ENCODE measurements around the gene CCR6. TPM values are rescaled to one million over a fixed set of nuclear protein-coding genes. Genes with fewer than 3 reads are reported as not detected.
A peak's percentile ranks its signal among the peaks of the same experiment; 100 is the strongest.
"Not testable (repeated sequence)": the region's sequence is repeated elsewhere in the genome, so short reads cannot be mapped to it uniquely, and the experiment has no call there.

The CCR6 gene
- total RNA-seq, 2 donors from 2014 or later: 57.4 to 60.5 TPM

DNA sequence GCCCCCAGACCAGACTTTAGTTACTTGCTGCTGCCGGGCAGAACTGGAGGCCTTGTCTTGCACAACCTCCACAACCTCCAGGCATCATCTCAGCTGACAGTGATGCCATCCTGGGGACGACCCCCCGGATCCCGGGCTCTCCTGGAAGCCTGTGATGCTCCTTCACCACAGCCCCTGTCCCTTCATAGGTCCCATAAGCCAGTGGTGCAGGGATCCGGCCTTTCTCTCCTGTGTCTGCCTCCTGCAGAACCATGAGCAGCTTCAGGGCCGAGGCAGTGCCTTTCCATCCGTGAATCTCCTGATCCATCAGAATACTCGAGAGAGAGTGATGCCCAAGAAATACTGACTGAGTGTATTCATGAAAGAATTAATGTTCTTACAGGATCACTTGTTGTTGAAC is 57.2 kb downstream of the CCR6 start:
- not testable (repeated sequence) for H3K4me1 Mint-ChIP-seq; H3K27ac Mint-ChIP-seq; H3K9me3 ChIP-seq (ENCODE audit: control insufficient read depth, low read length, poor library complexity, severe bottlenecking); H3K27me3 Mint-ChIP-seq; ATAC-seq; H3K36me3 Mint-ChIP-seq (ENCODE audit: low read depth); DNase-seq; H3K4me3 Mint-ChIP-seq

DNA sequence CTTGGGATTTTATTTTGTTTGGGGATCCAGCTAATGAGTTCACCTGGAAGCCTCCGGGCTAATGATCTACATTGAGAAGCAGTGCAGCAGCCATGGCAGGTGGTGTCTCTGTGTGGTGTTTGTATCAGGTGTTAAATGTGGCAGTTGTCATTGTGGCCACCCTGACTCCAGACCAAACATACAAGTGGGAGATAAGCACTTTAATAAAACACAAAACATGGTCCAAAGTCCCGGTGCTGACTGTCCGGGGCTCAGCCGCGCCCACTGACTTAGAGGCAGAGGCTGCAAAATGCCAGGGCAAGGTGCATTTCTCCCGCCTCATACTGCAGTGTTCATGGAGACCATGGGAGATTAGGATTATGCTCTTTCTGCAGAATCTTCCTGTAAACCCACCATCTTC is 58.5 kb downstream of the CCR6 start:
- H3K4me3 Mint-ChIP-seq; H3K27me3 Mint-ChIP-seq; DNase-seq; H3K27ac Mint-ChIP-seq; H3K4me1 Mint-ChIP-seq; ATAC-seq; H3K36me3 Mint-ChIP-seq (ENCODE audit: low read depth); H3K9me3 ChIP-seq (ENCODE audit: control insufficient read depth, low read length, poor library complexity, severe bottlenecking): not testable (repeated sequence)

DNA sequence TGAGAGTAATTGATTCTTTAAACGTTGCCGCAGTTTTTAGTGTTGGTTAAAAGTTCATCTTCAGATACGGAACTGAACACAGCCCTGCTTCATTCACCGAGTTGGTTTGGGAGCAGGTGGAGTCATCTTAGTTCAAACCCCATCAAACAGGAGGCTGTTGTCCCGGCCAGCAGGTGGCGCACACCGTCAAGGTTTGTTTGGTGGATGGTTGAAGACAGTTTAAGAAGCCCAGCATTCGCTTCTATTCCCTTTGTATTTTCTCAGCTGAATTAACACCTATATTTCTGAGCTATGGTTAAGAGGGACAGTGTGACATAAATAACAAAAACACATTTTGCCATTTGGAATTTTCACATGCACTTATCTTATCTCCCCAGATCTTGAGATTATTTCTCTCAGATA is 60.0 kb downstream of the CCR6 start:
- not testable (repeated sequence) for H3K4me1 Mint-ChIP-seq; H3K27me3 Mint-ChIP-seq; DNase-seq; H3K4me3 Mint-ChIP-seq; H3K9me3 ChIP-seq (ENCODE audit: control insufficient read depth, low read length, poor library complexity, severe bottlenecking); H3K27ac Mint-ChIP-seq; H3K36me3 Mint-ChIP-seq (ENCODE audit: low read depth)
- ATAC-seq: peak; percentile 84

DNA sequence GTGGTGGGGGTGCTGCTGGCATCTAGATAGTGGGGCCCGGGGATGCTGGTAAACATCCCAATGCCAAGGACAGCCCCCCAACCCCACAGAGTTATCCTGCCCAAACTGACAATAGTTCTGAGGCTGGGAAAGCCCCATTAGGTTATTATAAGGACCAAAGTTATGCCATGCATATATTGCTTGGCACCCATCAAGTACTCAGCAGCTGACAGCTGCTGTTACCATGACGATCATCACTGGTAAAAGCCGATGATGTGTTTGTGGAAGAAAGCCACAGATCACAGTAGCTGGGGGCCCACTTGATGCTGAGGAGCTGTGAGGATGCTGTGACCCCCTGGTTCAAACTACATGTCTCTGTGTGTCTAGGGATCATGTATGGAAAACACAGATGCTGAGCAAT is 62.2 kb downstream of the CCR6 start:
- not testable (repeated sequence) for H3K9me3 ChIP-seq (ENCODE audit: control insufficient read depth, low read length, poor library complexity, severe bottlenecking); H3K4me3 Mint-ChIP-seq; H3K27me3 Mint-ChIP-seq; DNase-seq; ATAC-seq; H3K27ac Mint-ChIP-seq; H3K4me1 Mint-ChIP-seq; H3K36me3 Mint-ChIP-seq (ENCODE audit: low read depth)

DNA sequence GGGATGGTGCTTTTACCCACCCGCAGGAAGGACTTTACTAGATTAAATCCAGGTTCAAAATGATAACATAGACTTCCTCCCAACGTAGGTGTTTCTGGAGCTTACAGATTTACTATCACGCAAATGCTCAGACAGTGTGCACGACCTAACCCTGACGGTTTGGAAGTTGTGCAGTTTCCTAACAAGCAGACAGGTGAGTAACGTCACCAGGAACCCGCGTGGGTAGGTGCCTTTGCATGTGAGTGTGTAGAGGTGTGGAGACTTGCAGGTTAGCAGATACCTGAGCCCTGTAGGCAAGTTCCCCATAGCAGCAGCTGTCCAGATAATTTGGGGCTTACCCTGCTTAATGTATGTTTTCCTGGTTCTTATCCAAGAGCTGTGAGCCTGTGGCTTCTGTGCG is 64.4 kb downstream of the CCR6 start:
- H3K4me3 Mint-ChIP-seq; ATAC-seq; H3K9me3 ChIP-seq (ENCODE audit: control insufficient read depth, low read length, poor library complexity, severe bottlenecking); H3K27ac Mint-ChIP-seq; DNase-seq; H3K36me3 Mint-ChIP-seq (ENCODE audit: low read depth); H3K4me1 Mint-ChIP-seq; H3K27me3 Mint-ChIP-seq: not testable (repeated sequence)

Other genes with a start within 250 kb of the CCR6 start
- 100 to 1,000 TPM; 245 to 340 TPM for gene RNASET2, start 166.5 kb upstream of the CCR6 start, total RNA-seq
- 10 to 100 TPM; 19.8 to 24.0 TPM for gene CEP43, start 123.7 kb upstream of the CCR6 start, total RNA-seq
- not detected for gene GPR31, start 34.9 kb downstream of the CCR6 start, total RNA-seq
- not detected for gene UNC93A, start 168.2 kb downstream of the CCR6 start, total RNA-seq
- gene TTLL2, start 202.0 kb downstream of the CCR6 start, total RNA-seq: not detected